HG02678 (cell line): ENCODE results near the gene APOBEC3H.

Experiments used
- ATAC-seq: cut with Tn5 transposase; IDR thresholded peaks from one replicate; pipeline ENCODE4 v1.9.1; 2021; ENCODE audit warnings: mild to moderate bottlenecking, moderate library complexity; ENCODE audit not compliant: unreplicated experiment

Gene APOBEC3H

DNA sequence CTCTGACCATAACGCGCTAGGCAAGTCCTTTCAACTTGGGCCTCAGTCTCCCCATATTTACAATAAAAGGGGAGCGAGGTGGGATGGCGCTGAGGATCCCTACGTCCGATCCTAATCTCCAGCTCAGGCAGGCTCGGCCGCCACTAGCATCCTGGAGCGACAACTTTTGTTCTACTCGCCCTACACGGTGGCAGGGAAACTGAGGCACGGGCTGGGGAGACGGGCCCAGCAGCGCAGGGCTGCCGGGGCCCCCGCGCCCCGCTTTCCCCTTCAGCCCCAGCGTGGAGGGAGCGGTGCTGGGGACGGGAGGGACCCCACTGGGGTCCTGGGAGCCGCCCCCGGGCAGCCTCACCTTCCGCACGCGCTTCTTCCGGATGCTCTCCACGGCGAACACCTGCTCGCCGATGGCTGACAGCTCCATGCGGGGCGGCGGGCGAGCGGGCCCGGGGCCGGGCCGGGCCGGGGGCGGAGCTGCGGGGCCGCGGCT is 55.0 kb downstream of the APOBEC3H start:
- ATAC-seq = no peak

DNA sequence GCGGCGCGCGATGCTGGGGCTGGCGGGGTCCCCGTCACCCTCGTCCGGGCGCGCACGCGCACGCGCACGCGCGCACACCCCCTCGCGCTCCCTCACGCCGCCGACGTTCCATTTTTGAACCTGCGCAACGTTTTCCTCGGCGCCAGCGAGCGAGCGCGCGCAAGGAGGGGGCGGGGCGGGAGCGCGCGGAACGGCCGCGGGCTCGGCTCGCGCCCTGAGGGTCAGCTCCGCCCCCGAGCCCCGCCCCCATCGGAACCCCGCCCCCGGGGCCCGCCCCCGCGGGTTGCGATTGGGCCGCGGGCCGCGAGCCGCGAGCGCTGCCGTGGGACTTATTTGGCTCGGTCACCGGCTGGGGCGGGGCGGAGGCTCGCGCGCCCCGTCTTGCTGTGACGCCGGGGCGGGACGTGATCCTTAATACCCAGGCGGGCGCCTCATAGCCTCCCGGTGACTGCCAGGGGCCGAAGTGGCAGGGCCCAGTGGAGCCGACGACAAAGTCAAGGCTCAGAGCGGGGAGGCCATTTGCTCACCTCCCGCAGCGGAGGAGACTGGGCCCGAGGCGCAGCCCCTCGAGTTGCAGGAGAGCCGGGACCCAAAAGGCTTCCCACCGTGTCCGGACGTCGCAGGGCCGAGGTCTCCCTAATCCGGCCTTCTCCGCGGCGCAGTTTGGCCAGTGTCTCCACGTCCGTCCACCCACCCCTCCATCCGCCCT is 55.6 kb downstream of the APOBEC3H start, which contains the start of gene CBX7:
Gene CBX7, minus strand, starts transcription at position 170 of the 709 bp plus-strand sequence. CDS start 236 bp downstream, outside the sequence.
- peak; percentile 85 for ATAC-seq

DNA sequence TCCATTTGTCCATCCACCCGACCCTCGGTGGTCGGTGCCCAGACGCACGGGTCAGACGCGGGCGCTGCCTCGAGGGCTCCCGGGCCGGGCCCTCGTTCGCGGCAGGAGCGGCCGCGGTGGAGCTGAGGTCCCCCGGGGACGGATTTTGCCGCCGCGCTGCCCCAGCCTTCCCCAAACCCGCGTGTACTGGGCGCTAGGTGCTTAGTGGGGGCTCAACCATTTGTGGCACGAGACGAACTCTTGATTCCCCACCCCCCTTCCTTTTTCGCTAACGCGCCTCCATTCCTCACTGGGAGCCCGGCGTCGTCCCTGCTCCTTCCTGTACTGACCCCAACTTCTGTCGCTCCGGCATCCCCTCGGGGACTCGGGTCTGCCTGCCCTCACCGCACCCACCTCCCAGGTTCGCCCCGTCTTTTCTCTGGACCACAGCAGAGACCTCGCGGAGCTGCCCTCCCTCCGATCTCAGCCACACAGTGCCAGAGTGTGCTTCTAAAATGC is 56.2 kb downstream of the APOBEC3H start:
- no peak for ATAC-seq
